Measurements from ENCODE around the gene POPDC2. TPM values are rescaled to one million over a fixed set of nuclear protein-coding genes. Genes with fewer than 3 reads are reported as not detected.

POPDC2 gene
- total RNA-seq, 1 experiment from 2014 or later, result 0.48 TPM

DNA sequence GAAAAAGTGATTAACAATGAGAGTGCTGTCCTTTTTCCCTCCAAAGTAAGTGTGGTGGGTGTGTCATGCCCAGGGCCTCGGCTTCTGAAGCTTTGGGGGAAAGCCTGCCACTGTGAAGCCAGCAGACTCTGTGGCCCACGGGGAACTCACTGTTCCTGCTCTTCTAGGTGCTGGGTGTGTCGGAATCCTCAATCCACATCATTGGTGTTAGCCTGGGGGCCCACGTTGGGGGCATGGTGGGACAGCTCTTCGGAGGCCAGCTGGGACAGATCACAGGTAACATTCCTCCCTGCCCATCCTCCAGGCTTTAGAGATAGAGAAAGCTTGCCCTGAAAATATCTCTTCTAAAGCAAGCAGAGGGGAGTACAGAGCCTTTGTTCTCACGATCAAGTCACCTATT is 51.1 kb downstream of the POPDC2 start:
- Mint-ChIP-seq H3K36me3 (no peaks in the 10 kb centered on the region), H3K27me3 (ENCODE audit: low read depth) (no peaks in the 10 kb centered on the region; the same call in 1 of the 2 replicates), H3K9me3 (no peaks in the 10 kb centered on the region), H3K4me1 (0 out of 2 replicates have a peak, but pooled peaks cover 5% of the 10 kb centered on the region), H3K4me3 (no peak overlapping the region), H3K27ac (no peak overlapping the region)
- ATAC-seq, result peak; percentile 34; the same call in 1 of the 2 replicates
- ChIA-PET CTCF (interaction anchor here (1.6 kb wide), 1 partner anchor 9 kb away, joined by 10 read pairs; no protein-coding TSS in a partner anchor), POLR2A (no interaction called here)
- TF ChIP-seq, protein P1, sequence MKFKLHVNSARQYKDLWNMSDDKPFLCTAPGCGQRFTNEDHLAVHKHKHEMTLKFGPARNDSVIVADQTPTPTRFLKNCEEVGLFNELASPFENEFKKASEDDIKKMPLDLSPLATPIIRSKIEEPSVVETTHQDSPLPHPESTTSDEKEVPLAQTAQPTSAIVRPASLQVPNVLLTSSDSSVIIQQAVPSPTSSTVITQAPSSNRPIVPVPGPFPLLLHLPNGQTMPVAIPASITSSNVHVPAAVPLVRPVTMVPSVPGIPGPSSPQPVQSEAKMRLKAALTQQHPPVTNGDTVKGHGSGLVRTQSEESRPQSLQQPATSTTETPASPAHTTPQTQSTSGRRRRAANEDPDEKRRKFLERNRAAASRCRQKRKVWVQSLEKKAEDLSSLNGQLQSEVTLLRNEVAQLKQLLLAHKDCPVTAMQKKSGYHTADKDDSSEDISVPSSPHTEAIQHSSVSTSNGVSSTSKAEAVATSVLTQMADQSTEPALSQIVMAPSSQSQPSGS (CRISPR knock-in tag; IDR thresholded peaks at IDR 0.05; ENCODE audit: borderline replicate concordance, low read depth), result no peak
- TF ChIP-seq, protein P2, sequence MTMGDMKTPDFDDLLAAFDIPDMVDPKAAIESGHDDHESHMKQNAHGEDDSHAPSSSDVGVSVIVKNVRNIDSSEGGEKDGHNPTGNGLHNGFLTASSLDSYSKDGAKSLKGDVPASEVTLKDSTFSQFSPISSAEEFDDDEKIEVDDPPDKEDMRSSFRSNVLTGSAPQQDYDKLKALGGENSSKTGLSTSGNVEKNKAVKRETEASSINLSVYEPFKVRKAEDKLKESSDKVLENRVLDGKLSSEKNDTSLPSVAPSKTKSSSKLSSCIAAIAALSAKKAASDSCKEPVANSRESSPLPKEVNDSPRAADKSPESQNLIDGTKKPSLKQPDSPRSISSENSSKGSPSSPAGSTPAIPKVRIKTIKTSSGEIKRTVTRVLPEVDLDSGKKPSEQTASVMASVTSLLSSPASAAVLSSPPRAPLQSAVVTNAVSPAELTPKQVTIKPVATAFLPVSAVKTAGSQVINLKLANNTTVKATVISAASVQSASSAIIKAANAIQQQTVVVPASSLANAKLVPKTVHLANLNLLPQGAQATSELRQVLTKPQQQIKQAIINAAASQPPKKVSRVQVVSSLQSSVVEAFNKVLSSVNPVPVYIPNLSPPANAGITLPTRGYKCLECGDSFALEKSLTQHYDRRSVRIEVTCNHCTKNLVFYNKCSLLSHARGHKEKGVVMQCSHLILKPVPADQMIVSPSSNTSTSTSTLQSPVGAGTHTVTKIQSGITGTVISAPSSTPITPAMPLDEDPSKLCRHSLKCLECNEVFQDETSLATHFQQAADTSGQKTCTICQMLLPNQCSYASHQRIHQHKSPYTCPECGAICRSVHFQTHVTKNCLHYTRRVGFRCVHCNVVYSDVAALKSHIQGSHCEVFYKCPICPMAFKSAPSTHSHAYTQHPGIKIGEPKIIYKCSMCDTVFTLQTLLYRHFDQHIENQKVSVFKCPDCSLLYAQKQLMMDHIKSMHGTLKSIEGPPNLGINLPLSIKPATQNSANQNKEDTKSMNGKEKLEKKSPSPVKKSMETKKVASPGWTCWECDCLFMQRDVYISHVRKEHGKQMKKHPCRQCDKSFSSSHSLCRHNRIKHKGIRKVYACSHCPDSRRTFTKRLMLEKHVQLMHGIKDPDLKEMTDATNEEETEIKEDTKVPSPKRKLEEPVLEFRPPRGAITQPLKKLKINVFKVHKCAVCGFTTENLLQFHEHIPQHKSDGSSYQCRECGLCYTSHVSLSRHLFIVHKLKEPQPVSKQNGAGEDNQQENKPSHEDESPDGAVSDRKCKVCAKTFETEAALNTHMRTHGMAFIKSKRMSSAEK (CRISPR knock-in tag; IDR thresholded peaks at IDR 0.05; ENCODE audit: borderline replicate concordance), result no peak
- TF ChIP-seq NFATC4 (CRISPR knock-in tag; IDR thresholded peaks at IDR 0.05), result no peak
- TF ChIP-seq, protein P3, sequence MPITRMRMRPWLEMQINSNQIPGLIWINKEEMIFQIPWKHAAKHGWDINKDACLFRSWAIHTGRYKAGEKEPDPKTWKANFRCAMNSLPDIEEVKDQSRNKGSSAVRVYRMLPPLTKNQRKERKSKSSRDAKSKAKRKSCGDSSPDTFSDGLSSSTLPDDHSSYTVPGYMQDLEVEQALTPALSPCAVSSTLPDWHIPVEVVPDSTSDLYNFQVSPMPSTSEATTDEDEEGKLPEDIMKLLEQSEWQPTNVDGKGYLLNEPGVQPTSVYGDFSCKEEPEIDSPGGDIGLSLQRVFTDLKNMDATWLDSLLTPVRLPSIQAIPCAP (CRISPR knock-in tag; IDR thresholded peaks at IDR 0.05), result no peak
- no peak for TF ChIP-seq TEAD4 (CRISPR knock-in tag; IDR thresholded peaks at IDR 0.05)
- TF ChIP-seq, protein P4, sequence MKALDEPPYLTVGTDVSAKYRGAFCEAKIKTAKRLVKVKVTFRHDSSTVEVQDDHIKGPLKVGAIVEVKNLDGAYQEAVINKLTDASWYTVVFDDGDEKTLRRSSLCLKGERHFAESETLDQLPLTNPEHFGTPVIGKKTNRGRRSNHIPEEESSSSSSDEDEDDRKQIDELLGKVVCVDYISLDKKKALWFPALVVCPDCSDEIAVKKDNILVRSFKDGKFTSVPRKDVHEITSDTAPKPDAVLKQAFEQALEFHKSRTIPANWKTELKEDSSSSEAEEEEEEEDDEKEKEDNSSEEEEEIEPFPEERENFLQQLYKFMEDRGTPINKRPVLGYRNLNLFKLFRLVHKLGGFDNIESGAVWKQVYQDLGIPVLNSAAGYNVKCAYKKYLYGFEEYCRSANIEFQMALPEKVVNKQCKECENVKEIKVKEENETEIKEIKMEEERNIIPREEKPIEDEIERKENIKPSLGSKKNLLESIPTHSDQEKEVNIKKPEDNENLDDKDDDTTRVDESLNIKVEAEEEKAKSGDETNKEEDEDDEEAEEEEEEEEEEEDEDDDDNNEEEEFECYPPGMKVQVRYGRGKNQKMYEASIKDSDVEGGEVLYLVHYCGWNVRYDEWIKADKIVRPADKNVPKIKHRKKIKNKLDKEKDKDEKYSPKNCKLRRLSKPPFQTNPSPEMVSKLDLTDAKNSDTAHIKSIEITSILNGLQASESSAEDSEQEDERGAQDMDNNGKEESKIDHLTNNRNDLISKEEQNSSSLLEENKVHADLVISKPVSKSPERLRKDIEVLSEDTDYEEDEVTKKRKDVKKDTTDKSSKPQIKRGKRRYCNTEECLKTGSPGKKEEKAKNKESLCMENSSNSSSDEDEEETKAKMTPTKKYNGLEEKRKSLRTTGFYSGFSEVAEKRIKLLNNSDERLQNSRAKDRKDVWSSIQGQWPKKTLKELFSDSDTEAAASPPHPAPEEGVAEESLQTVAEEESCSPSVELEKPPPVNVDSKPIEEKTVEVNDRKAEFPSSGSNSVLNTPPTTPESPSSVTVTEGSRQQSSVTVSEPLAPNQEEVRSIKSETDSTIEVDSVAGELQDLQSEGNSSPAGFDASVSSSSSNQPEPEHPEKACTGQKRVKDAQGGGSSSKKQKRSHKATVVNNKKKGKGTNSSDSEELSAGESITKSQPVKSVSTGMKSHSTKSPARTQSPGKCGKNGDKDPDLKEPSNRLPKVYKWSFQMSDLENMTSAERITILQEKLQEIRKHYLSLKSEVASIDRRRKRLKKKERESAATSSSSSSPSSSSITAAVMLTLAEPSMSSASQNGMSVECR (CRISPR knock-in tag; IDR thresholded peaks at IDR 0.05; ENCODE audit: borderline replicate concordance), result no peak
- no peak for DNase-seq (ENCODE audit: low spot score)

DNA sequence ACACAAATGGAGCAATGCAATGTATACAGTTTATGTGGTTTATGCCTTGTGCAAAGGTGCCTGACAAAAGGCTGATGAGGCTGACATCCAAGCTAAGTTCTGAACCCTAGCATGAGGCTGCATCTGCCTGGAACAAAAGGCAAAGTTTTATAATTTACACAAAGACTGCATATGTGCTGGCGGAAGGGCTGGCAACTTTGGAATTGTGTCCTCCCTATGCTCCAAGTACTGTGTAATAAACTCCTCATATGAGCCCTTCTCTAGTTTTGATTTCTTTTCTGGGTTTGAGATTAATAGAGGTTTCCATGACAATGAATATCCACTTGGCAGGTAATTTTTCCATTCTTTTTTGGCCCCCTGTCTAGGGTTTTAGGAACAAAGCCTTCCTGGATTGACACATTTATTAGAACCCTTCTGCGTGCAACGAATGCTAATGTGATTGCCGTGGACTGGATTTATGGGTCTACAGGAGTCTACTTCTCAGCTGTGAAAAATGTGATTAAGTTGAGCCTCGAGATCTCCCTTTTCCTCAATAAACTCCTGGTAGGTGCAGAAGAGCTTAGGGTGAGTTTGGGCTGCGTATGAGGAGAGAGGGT is 51.9 kb downstream of the POPDC2 start:
- ChIA-PET POLR2A (no interaction called here), CTCF (interaction anchor here (1.6 kb wide), 1 partner anchor 8 kb away, joined by 10 read pairs; no protein-coding TSS in a partner anchor)
- H3K27ac Mint-ChIP-seq, result no peak overlapping the region
- no peaks in the 10 kb centered on the region; the same call in 1 of the 2 replicates for H3K27me3 Mint-ChIP-seq (ENCODE audit: low read depth)
- ATAC-seq (no peak), DNase-seq (ENCODE audit: low spot score) (no peak)
- no peak for TF ChIP-seq ELF4 (CRISPR knock-in tag; IDR thresholded peaks at IDR 0.05; ENCODE audit: low read depth)
- TF ChIP-seq, protein P5, sequence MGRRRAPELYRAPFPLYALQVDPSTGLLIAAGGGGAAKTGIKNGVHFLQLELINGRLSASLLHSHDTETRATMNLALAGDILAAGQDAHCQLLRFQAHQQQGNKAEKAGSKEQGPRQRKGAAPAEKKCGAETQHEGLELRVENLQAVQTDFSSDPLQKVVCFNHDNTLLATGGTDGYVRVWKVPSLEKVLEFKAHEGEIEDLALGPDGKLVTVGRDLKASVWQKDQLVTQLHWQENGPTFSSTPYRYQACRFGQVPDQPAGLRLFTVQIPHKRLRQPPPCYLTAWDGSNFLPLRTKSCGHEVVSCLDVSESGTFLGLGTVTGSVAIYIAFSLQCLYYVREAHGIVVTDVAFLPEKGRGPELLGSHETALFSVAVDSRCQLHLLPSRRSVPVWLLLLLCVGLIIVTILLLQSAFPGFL (CRISPR knock-in tag; IDR thresholded peaks at IDR 0.05; ENCODE audit: borderline replicate concordance), result no peak
- TF ChIP-seq, protein P6, sequence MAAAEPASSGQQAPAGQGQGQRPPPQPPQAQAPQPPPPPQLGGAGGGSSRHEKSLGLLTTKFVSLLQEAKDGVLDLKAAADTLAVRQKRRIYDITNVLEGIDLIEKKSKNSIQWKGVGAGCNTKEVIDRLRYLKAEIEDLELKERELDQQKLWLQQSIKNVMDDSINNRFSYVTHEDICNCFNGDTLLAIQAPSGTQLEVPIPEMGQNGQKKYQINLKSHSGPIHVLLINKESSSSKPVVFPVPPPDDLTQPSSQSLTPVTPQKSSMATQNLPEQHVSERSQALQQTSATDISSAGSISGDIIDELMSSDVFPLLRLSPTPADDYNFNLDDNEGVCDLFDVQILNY (CRISPR knock-in tag; IDR thresholded peaks at IDR 0.05), result no peak
- TF ChIP-seq, protein P7, sequence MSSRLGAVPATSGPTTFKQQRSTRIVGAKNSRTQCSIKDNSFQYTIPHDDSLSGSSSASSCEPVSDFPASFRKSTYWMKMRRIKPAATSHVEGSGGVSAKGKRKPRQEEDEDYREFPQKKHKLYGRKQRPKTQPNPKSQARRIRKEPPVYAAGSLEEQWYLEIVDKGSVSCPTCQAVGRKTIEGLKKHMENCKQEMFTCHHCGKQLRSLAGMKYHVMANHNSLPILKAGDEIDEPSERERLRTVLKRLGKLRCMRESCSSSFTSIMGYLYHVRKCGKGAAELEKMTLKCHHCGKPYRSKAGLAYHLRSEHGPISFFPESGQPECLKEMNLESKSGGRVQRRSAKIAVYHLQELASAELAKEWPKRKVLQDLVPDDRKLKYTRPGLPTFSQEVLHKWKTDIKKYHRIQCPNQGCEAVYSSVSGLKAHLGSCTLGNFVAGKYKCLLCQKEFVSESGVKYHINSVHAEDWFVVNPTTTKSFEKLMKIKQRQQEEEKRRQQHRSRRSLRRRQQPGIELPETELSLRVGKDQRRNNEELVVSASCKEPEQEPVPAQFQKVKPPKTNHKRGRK (CRISPR knock-in tag; IDR thresholded peaks at IDR 0.05; ENCODE audit: borderline replicate concordance), result 0 out of 2 replicates have a peak, but pooled peaks have one; percentile 10
- no peaks in the 10 kb centered on the region for H3K9me3 Mint-ChIP-seq
- no peaks in the 10 kb centered on the region for H3K36me3 Mint-ChIP-seq
- no peak overlapping the region for H3K4me3 Mint-ChIP-seq
- 0 out of 2 replicates have a peak, but pooled peaks cover 5% of the 10 kb centered on the region for H3K4me1 Mint-ChIP-seq
